ENCODE results near the gene OR6C2.
"Not testable (repeated sequence)": the region's sequence is repeated elsewhere in the genome, so short reads cannot be mapped to it uniquely, and the experiment has no call there.

Gene OR6C2

GRCh38 chr12:55479136-55479535 is 35.3 kb downstream of the OR6C2 start:
- DNase-seq = not testable (repeated sequence)

GRCh38 chr12:55484284-55484683 is 40.4 kb downstream of the OR6C2 start:
- not testable (repeated sequence) for DNase-seq

GRCh38 chr12:55492078-55492477 is 48.2 kb downstream of the OR6C2 start, which contains the start of gene OR6C68:
Gene OR6C68, plus strand, starts transcription at chr12:55492378. Its CDS starts 0 bp downstream, at chr12:55492378.
- DNase-seq = no peak

GRCh38 chr12:55495490-55495889 is 51.6 kb downstream of the OR6C2 start:
- DNase-seq = no peak

- DNase-seq = no peak
Measured at GRCh38 chr12:55499231-55499630, 55.4 kb downstream of the OR6C2 start.

GRCh38 chr12:55499810-55500252 is 56.0 kb downstream of the OR6C2 start:
- DNase-seq = no peak

GRCh38 chr12:55501601-55502000 is 57.7 kb downstream of the OR6C2 start:
- no peak for DNase-seq

All from NCI-H1092 (cell line).